Fibroblast of skin of left biceps (primary cell): Measurements from ENCODE around the gene LUZP2.

Experiments used
- DNase-seq, 2 experiments: peaks; one replicate each; pipeline ENCODE4 v3.0.0-alpha.2; 2013; ENCODE audit warnings: low read depth in 2 of 2

The LUZP2 gene

GRCh38 chr11:24635588-24636290, 138.9 kb downstream of the LUZP2 start:
- no peak for DNase-seq

GRCh38 chr11:24636291-24636629, 139.4 kb downstream of the LUZP2 start:
- DNase-seq: no peak

GRCh38 chr11:24637520-24637919, 140.7 kb downstream of the LUZP2 start:
- DNase-seq: no peak

- DNase-seq: no peak
These were observed 145.8 kb downstream of the LUZP2 start for GRCh38 chr11:24642648-24643047.

- no peak for DNase-seq
These were observed 148.7 kb downstream of the LUZP2 start for GRCh38 chr11:24645563-24645962.

- DNase-seq: no peak
These were observed 155.0 kb downstream of the LUZP2 start for GRCh38 chr11:24651873-24652272.

- no peak for DNase-seq
These were observed 157.0 kb downstream of the LUZP2 start for GRCh38 chr11:24653901-24654300.

- no peak for DNase-seq
These were observed 164.5 kb downstream of the LUZP2 start for GRCh38 chr11:24661331-24661730.

GRCh38 chr11:24664399-24664798, 167.5 kb downstream of the LUZP2 start:
- no peak for DNase-seq

- DNase-seq: no peak
These were observed 170.6 kb downstream of the LUZP2 start for GRCh38 chr11:24667353-24667968.

- DNase-seq: no peak
These were observed 182.0 kb downstream of the LUZP2 start for GRCh38 chr11:24678703-24679348.

- DNase-seq: no peak
These were observed 183.0 kb downstream of the LUZP2 start for GRCh38 chr11:24679821-24680351.

GRCh38 chr11:24683583-24683982, 186.7 kb downstream of the LUZP2 start:
- DNase-seq: no peak

- DNase-seq: no peak
These were observed 189.0 kb downstream of the LUZP2 start for GRCh38 chr11:24685821-24686220.

GRCh38 chr11:24687531-24688147, 190.8 kb downstream of the LUZP2 start:
- DNase-seq: no peak

GRCh38 chr11:24688981-24689380, 192.1 kb downstream of the LUZP2 start:
- no peak for DNase-seq

GRCh38 chr11:24697522-24698111, 200.8 kb downstream of the LUZP2 start:
- DNase-seq: no peak

- no peak for DNase-seq
These were observed 207.9 kb downstream of the LUZP2 start for GRCh38 chr11:24704716-24705115.

- no peak for DNase-seq
These were observed 208.6 kb downstream of the LUZP2 start for GRCh38 chr11:24705474-24705873.

- DNase-seq: no peak
These were observed 211.8 kb downstream of the LUZP2 start for GRCh38 chr11:24708616-24709015.

GRCh38 chr11:24709928-24710565, 213.2 kb downstream of the LUZP2 start:
- no peak for DNase-seq

GRCh38 chr11:24714601-24715000, 217.7 kb downstream of the LUZP2 start:
- no peak for DNase-seq
